ENCODE measurements around the gene FOXK1. TPM values are rescaled to one million over a fixed set of nuclear protein-coding genes. Genes with fewer than 3 reads are reported as not detected.

FOXK1 gene
- total and polyA plus RNA-seq, 8 donors = 2.9 to 88.1 (median 21.6) TPM

DNA sequence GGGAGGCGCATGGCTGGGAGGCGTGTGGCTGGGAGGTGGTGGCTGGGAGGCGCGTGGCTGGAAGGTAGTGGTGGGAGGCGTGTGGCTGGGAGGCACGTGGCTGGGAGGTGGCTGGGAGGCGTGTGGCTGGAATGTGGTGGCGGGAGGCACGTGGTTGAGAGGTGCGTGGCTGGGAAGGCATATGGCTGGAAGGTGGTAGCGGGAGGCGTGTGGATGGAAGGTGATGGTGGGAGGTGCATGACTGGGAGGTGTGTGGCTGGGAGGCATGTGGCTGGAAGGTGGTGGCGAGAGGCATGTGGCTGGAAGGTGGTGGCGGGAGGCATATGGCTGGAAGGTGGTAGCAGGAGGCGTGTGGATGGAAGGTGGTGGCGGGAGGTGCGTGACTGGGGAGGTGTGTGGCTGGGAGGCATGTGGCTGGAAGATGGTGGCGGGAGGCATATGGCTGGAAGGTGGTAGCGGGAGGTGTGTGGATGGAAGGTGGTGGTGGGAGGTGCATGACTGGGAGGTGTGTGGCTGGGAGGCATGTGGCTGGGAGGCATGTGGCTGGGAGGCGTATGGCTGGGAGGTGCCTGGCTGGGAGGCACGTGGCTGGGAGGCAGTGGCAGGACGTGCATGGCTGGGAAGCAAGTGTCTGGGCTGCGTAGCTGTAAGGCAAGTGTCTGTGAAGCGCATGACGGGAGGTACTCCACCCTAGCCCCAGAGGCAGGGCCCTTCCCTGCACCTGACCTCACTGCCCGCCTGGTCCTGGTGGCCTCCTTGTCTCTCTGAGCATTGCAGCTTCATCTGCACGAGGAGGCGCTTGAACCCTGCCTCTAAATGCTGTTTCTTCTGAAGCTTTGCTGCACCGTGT, 35.1 kb downstream of the FOXK1 start:
- intact Hi-C loops (cut with DNase I; ENCODE audit: low total_unique reads) = no loop called here
- peaks cover 0 to 17% (median 12%) of the 10 kb centered on the region in 4 donors for H3K36me3 ChIP-seq
- H3K9me3 ChIP-seq = no peaks in the 10 kb centered on the region
- no peaks in the 10 kb centered on the region for H3K27me3 ChIP-seq
- 89 to 95% (median 94%) methylated on average over 27 to 29 of the region's 29 CpGs for WGBS, 5 donors
- H3K27ac ChIP-seq = no peak overlapping the region
- H3K4me1 ChIP-seq = peaks cover 5 to 63% (median 40%) of the 10 kb centered on the region in 4 donors
- no peak for DNase-seq
- H3K4me3 ChIP-seq = no peak overlapping the region
- TF ChIP-seq EP300 (IDR thresholded peaks at IDR 0.05) = no peak
- TF ChIP-seq POLR2AphosphoS5 (IDR thresholded peaks at IDR 0.05) = no peak
- no peak for TF ChIP-seq CTCF (IDR thresholded peaks at IDR 0.05)
- TF ChIP-seq POLR2A (IDR thresholded peaks at IDR 0.05) = no peak

DNA sequence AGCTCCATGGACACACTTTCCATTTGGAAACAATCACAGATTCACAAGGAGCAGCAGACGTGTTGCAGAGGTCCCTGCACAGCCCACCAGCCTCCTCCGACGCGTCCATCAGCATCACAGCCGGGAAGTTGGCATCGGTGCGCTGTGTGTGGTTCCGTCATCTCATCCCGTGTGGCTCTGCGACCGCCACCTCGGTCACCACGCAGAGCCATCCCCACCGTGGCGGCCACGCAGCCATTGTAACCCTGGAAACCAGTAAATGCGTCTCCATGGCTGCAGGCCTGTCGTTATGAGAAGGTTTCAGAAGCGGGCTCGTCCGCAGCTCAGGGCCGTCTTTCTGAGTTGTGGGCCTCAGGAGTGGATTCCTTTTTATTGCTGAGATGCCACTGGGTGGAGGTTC, 36.0 kb downstream of the FOXK1 start:
- Histone ChIP-seq H3K27me3 (no peaks in the 10 kb centered on the region), H3K36me3 (peaks cover 0 to 26% (median 20%) of the 10 kb centered on the region in 4 donors), H3K4me3 (no peak overlapping the region), H3K27ac (no peak overlapping the region), H3K4me1 (peaks cover 5 to 63% (median 35%) of the 10 kb centered on the region in 4 donors), H3K9me3 (no peaks in the 10 kb centered on the region)
- DNase-seq = no peak
- intact Hi-C loops (cut with DNase I; ENCODE audit: low total_unique reads) = no loop called here
- 91 to 96% (median 94%) methylated on average over 19 to 22 of the region's 22 CpGs for WGBS, 5 donors
- TF ChIP-seq EP300 (IDR thresholded peaks at IDR 0.05) = no peak
- TF ChIP-seq POLR2AphosphoS5 (IDR thresholded peaks at IDR 0.05) = no peak
- TF ChIP-seq POLR2A (IDR thresholded peaks at IDR 0.05) = no peak
- no peak for TF ChIP-seq CTCF (IDR thresholded peaks at IDR 0.05)

- whole genome bisulfite sequencing, 5 donors = 84 to 96% (median 93%) methylated on average over 3 of the region's 3 CpGs
- TF ChIP-seq CTCF (IDR thresholded peaks at IDR 0.05) (no peak), EP300 (IDR thresholded peaks at IDR 0.05) (no peak), POLR2AphosphoS5 (IDR thresholded peaks at IDR 0.05) (no peak), POLR2A (IDR thresholded peaks at IDR 0.05) (no peak)
- peaks cover 0 to 28% (median 20%) of the 10 kb centered on the region in 4 donors for H3K36me3 ChIP-seq
- no peak for DNase-seq
- intact Hi-C loops (cut with DNase I; ENCODE audit: low total_unique reads) = no loop called here
- no peak overlapping the region for H3K27ac ChIP-seq
- H3K9me3 ChIP-seq = no peaks in the 10 kb centered on the region
- H3K4me1 ChIP-seq = peaks cover 10 to 61% (median 38%) of the 10 kb centered on the region in 4 donors
- H3K27me3 ChIP-seq = no peaks in the 10 kb centered on the region
- H3K4me3 ChIP-seq = no peak overlapping the region
Measured at GRCh38 chr7:4720225-4720624, 38.1 kb downstream of the FOXK1 start.

- Histone ChIP-seq H3K4me1 (peaks cover 18 to 66% (median 40%) of the 10 kb centered on the region in 4 donors), H3K4me3 (no peak overlapping the region), H3K36me3 (peaks cover 0 to 28% (median 20%) of the 10 kb centered on the region in 4 donors), H3K9me3 (no peaks in the 10 kb centered on the region), H3K27ac (peak overlapping the region in 1 of 5 donors; percentile 24), H3K27me3 (no peaks in the 10 kb centered on the region)
- intact Hi-C loops (cut with DNase I; ENCODE audit: low total_unique reads) = no loop called here
- no peak for TF ChIP-seq POLR2A (IDR thresholded peaks at IDR 0.05)
- WGBS, 5 donors = 88 to 92% (median 90%) methylated on average over 20 of the region's 20 CpGs
- no peak for DNase-seq
Measured at GRCh38 chr7:4722308-4722707, 40.2 kb downstream of the FOXK1 start.
